ENCODE data around the gene FGF14. TPM values are rescaled to one million over a fixed set of nuclear protein-coding genes. Genes with fewer than 3 reads are reported as not detected.

FGF14 gene
- total RNA-seq, 5 donors from 2014 or later (not counting 1 experiment from before 2014, with no cell fraction given): 0.03 TPM; not detected in 3

GRCh38 chr13:101978552-101979315 is 423.1 kb downstream of the FGF14 start:
- H3K4me3 Mint-ChIP-seq: no peak overlapping the region
- no CpG with 5 or more reads among the region's 5 CpGs for WGBS (ENCODE audit: insufficient coverage)
- peaks cover 0 to 4% (median 2%) of the 10 kb centered on the region in 3 donors for H3K9me3 Mint-ChIP-seq
- ATAC-seq (replicated peaks in 1 of 4): no peak
- no peaks in the 10 kb centered on the region for H3K4me1 Mint-ChIP-seq
- H3K27me3 ChIP-seq (replicated peaks in 1 of 2; ENCODE audit: control insufficient read depth in 2 of 2, extremely low read depth in 1 of 2, insufficient read depth in 2 of 2, low read length in 1 of 2): no peaks in the 10 kb centered on the region
- DNase-seq: no peak
- H3K36me3 ChIP-seq (ENCODE audit: control insufficient read depth in 2 of 2, extremely low read depth in 1 of 2, insufficient read depth in 1 of 2, low read length in 1 of 2): no peaks in the 10 kb centered on the region
- H3K4me3 ChIP-seq (ENCODE audit: control insufficient read depth in 1 of 2, extremely low read depth in 1 of 2, low read length in 1 of 2): no peak overlapping the region
- H3K27ac Mint-ChIP-seq: no peak overlapping the region
- H3K27ac ChIP-seq (ENCODE audit: low read length): no peak overlapping the region
- H3K36me3 Mint-ChIP-seq: no peaks in the 10 kb centered on the region
- H3K9me3 ChIP-seq: no peaks in the 10 kb centered on the region
- ChIA-PET POLR2A (no interaction called here), CTCF (no interaction called here)
- H3K4me1 ChIP-seq (ENCODE audit: control insufficient read depth in 1 of 2, extremely low read depth in 1 of 2, insufficient read depth in 2 of 2, low read length in 2 of 2): no peaks in the 10 kb centered on the region
- H3K27me3 Mint-ChIP-seq: peaks cover 3 to 17% of the 10 kb centered on the region in 2 donors

GRCh38 chr13:101977475-101977874 is 424.4 kb downstream of the FGF14 start:
- peaks cover 0 to 4% (median 2%) of the 10 kb centered on the region in 3 donors for H3K9me3 Mint-ChIP-seq
- H3K9me3 ChIP-seq: no peaks in the 10 kb centered on the region
- CTCF ChIA-PET: no interaction called here
- H3K4me1 ChIP-seq (ENCODE audit: control insufficient read depth in 1 of 2, extremely low read depth in 1 of 2, insufficient read depth in 2 of 2, low read length in 2 of 2): no peaks in the 10 kb centered on the region
- no peaks in the 10 kb centered on the region for H3K36me3 Mint-ChIP-seq
- no peak overlapping the region for H3K27ac Mint-ChIP-seq
- no peak overlapping the region for H3K4me3 Mint-ChIP-seq
- no peaks in the 10 kb centered on the region for H3K27me3 ChIP-seq (replicated peaks in 1 of 2; ENCODE audit: control insufficient read depth in 2 of 2, extremely low read depth in 1 of 2, insufficient read depth in 2 of 2, low read length in 1 of 2)
- no peak for ATAC-seq (replicated peaks in 1 of 4)
- no peaks in the 10 kb centered on the region for H3K4me1 Mint-ChIP-seq
- H3K27ac ChIP-seq (ENCODE audit: low read length): no peak overlapping the region
- POLR2A ChIA-PET: no interaction called here
- peaks cover 3 to 17% of the 10 kb centered on the region in 2 donors for H3K27me3 Mint-ChIP-seq
- H3K36me3 ChIP-seq (ENCODE audit: control insufficient read depth in 2 of 2, extremely low read depth in 1 of 2, insufficient read depth in 1 of 2, low read length in 1 of 2): no peaks in the 10 kb centered on the region
- no peak for DNase-seq
- WGBS (ENCODE audit: insufficient coverage): no CpG with 5 or more reads among the region's 3 CpGs
- H3K4me3 ChIP-seq (ENCODE audit: control insufficient read depth in 1 of 2, extremely low read depth in 1 of 2, low read length in 1 of 2): no peak overlapping the region

- Mint-ChIP-seq H3K4me1 (no peaks in the 10 kb centered on the region), H3K9me3 (peaks cover 0 to 4% (median 0%) of the 10 kb centered on the region in 3 donors), H3K27ac (no peak overlapping the region), H3K36me3 (no peaks in the 10 kb centered on the region), H3K27me3 (peaks cover 6 to 13% of the 10 kb centered on the region in 2 donors), H3K4me3 (no peak overlapping the region)
- Histone ChIP-seq H3K4me1 (ENCODE audit: control insufficient read depth in 1 of 2, extremely low read depth in 1 of 2, insufficient read depth in 2 of 2, low read length in 2 of 2) (no peaks in the 10 kb centered on the region), H3K27me3 (replicated peaks in 1 of 2; ENCODE audit: control insufficient read depth in 2 of 2, extremely low read depth in 1 of 2, insufficient read depth in 2 of 2, low read length in 1 of 2) (no peaks in the 10 kb centered on the region), H3K27ac (ENCODE audit: low read length) (no peak overlapping the region), H3K4me3 (ENCODE audit: control insufficient read depth in 1 of 2, extremely low read depth in 1 of 2, low read length in 1 of 2) (no peak overlapping the region), H3K36me3 (ENCODE audit: control insufficient read depth in 2 of 2, extremely low read depth in 1 of 2, insufficient read depth in 1 of 2, low read length in 1 of 2) (no peaks in the 10 kb centered on the region), H3K9me3 (no peaks in the 10 kb centered on the region)
- POLR2A ChIA-PET: no interaction called here
- CTCF ChIA-PET: interaction anchor here in 1 of 2 donors (0.6 kb wide), 1 partner anchor 84 kb away, joined by 3 read pairs; no protein-coding TSS in a partner anchor
- no peak for DNase-seq
- no peak for ATAC-seq (replicated peaks in 1 of 4)
- 69% methylated on average over 2 of the region's 4 CpGs for WGBS (ENCODE audit: insufficient coverage)
These were observed 429.7 kb downstream of the FGF14 start for GRCh38 chr13:101972191-101972590.

DNA sequence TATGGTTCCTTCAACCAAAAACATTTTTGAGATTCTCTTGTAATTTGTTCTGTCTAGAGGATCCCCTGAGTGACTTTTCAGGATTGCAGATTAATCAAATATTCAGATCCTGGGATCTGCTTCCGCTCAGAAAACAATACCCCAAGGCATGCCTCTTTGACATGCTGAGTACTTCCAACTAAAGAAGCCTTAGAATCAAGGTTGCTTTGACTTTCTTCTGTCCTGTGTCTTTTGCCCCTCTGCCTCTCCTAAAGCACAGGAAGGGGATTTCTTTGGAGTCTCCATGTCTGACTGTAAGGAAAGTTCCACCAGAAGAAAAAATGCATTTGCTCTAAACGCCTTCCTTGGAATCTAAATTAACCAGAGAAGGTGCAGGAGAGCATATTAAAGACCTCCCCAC is 431.5 kb downstream of the FGF14 start:
- Histone ChIP-seq H3K9me3 (no peaks in the 10 kb centered on the region), H3K27ac (ENCODE audit: low read length) (no peak overlapping the region), H3K36me3 (ENCODE audit: control insufficient read depth in 2 of 2, extremely low read depth in 1 of 2, insufficient read depth in 1 of 2, low read length in 1 of 2) (no peaks in the 10 kb centered on the region), H3K27me3 (replicated peaks in 1 of 2; ENCODE audit: control insufficient read depth in 2 of 2, extremely low read depth in 1 of 2, insufficient read depth in 2 of 2, low read length in 1 of 2) (no peaks in the 10 kb centered on the region), H3K4me3 (ENCODE audit: control insufficient read depth in 1 of 2, extremely low read depth in 1 of 2, low read length in 1 of 2) (no peak overlapping the region), H3K4me1 (ENCODE audit: control insufficient read depth in 1 of 2, extremely low read depth in 1 of 2, insufficient read depth in 2 of 2, low read length in 2 of 2) (no peaks in the 10 kb centered on the region)
- Mint-ChIP-seq H3K9me3 (peaks cover 0 to 2% (median 0%) of the 10 kb centered on the region in 3 donors), H3K4me1 (no peaks in the 10 kb centered on the region), H3K27me3 (peaks cover 5 to 10% of the 10 kb centered on the region in 2 donors), H3K27ac (no peak overlapping the region), H3K36me3 (no peaks in the 10 kb centered on the region), H3K4me3 (no peak overlapping the region)
- ATAC-seq (replicated peaks in 1 of 4) (no peak), DNase-seq (no peak)
- whole genome bisulfite sequencing (ENCODE audit: insufficient coverage): 57% methylated on average over 1 of the region's 2 CpGs
- CTCF ChIA-PET: no interaction called here
- POLR2A ChIA-PET: no interaction called here

DNA sequence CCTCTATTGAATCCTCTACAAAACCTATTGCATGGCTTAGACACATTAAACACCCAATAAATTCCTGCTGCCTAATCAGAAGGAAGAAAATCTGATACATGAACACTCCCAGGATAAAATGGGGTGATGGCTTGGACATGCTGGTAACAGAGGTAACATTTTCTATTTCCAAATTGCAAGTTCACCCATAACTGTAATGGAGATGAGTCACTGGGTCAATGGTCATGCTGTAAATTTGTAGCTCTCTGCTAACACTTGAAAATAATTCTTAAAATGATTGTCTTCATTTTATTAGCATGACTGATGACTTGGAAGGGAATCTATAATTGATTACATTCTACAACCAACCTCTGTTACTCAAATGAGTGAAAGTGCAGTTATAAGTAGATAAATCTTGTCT is 434.1 kb downstream of the FGF14 start:
- DNase-seq (no peak), ATAC-seq (replicated peaks in 1 of 4) (no peak)
- no peak overlapping the region for H3K27ac Mint-ChIP-seq
- Histone ChIP-seq H3K36me3 (ENCODE audit: control insufficient read depth in 2 of 2, extremely low read depth in 1 of 2, insufficient read depth in 1 of 2, low read length in 1 of 2) (no peaks in the 10 kb centered on the region), H3K4me3 (ENCODE audit: control insufficient read depth in 1 of 2, extremely low read depth in 1 of 2, low read length in 1 of 2) (no peak overlapping the region), H3K27me3 (replicated peaks in 1 of 2; ENCODE audit: control insufficient read depth in 2 of 2, extremely low read depth in 1 of 2, insufficient read depth in 2 of 2, low read length in 1 of 2) (no peaks in the 10 kb centered on the region), H3K27ac (ENCODE audit: low read length) (no peak overlapping the region), H3K9me3 (no peaks in the 10 kb centered on the region), H3K4me1 (ENCODE audit: control insufficient read depth in 1 of 2, extremely low read depth in 1 of 2, insufficient read depth in 2 of 2, low read length in 2 of 2) (no peaks in the 10 kb centered on the region)
- no peaks in the 10 kb centered on the region for H3K36me3 Mint-ChIP-seq
- H3K4me3 Mint-ChIP-seq: no peak overlapping the region
- peaks cover 2 to 4% of the 10 kb centered on the region in 2 donors for H3K27me3 Mint-ChIP-seq
- ChIA-PET POLR2A (no interaction called here), CTCF (no interaction called here)
- no peaks in the 10 kb centered on the region for H3K4me1 Mint-ChIP-seq
- peaks cover 0 to 7% (median under 1%) of the 10 kb centered on the region in 3 donors for H3K9me3 Mint-ChIP-seq

GRCh38 chr13:101967216-101967615 is 434.6 kb downstream of the FGF14 start:
- no peaks in the 10 kb centered on the region for H3K36me3 ChIP-seq (ENCODE audit: control insufficient read depth in 2 of 2, extremely low read depth in 1 of 2, insufficient read depth in 1 of 2, low read length in 1 of 2)
- no peaks in the 10 kb centered on the region for H3K9me3 ChIP-seq
- POLR2A ChIA-PET: no interaction called here
- no peak overlapping the region for H3K27ac ChIP-seq (ENCODE audit: low read length)
- no peak overlapping the region for H3K27ac Mint-ChIP-seq
- H3K4me1 ChIP-seq (ENCODE audit: control insufficient read depth in 1 of 2, extremely low read depth in 1 of 2, insufficient read depth in 2 of 2, low read length in 2 of 2): no peaks in the 10 kb centered on the region
- H3K36me3 Mint-ChIP-seq: no peaks in the 10 kb centered on the region
- H3K4me1 Mint-ChIP-seq: no peaks in the 10 kb centered on the region
- H3K4me3 ChIP-seq (ENCODE audit: control insufficient read depth in 1 of 2, extremely low read depth in 1 of 2, low read length in 1 of 2): no peak overlapping the region
- ATAC-seq (replicated peaks in 1 of 4) (no peak), DNase-seq (no peak)
- peaks cover 2 to 4% of the 10 kb centered on the region in 2 donors for H3K27me3 Mint-ChIP-seq
- peaks cover 0 to 7% (median 2%) of the 10 kb centered on the region in 3 donors for H3K9me3 Mint-ChIP-seq
- no peak overlapping the region for H3K4me3 Mint-ChIP-seq
- no peaks in the 10 kb centered on the region for H3K27me3 ChIP-seq (replicated peaks in 1 of 2; ENCODE audit: control insufficient read depth in 2 of 2, extremely low read depth in 1 of 2, insufficient read depth in 2 of 2, low read length in 1 of 2)
- CTCF ChIA-PET: no interaction called here
